Lung (tissue), 12 donors: ENCODE results near the gene TBL1Y. TPM values are rescaled to one million over a fixed set of nuclear protein-coding genes. Genes with fewer than 3 reads are reported as not detected.
"Not testable (repeated sequence)": the region's sequence is repeated elsewhere in the genome, so short reads cannot be mapped to it uniquely, and the experiment has no call there.

Experiments used
- ATAC-seq: fragments of 200-7000 bp; cut with Tn5 transposase; one replicate; pipeline ENCODE4 v1.9.1; 2020; ENCODE audit warnings: moderate number of reproducible peaks; ENCODE audit not compliant: insufficient read depth, low FRiP score
- DNase-seq, 3 donors: peaks; one replicate each; pipeline ENCODE4 v3.0.0-alpha.2; 2013 to 2017
- H3K27ac ChIP-seq, 2 donors: one replicate each; pipeline ENCODE4 v1.5.1; 2013; ENCODE audit warnings: mild to moderate bottlenecking in 2 of 2, moderate library complexity in 2 of 2, control low read depth in 1 of 2, inconsistent platforms in 1 of 2, low read depth in 1 of 2, low read length in 1 of 2
- H3K27me3 ChIP-seq, 3 donors: one replicate each; pipeline ENCODE4 v1.5.1; 2013; ENCODE audit warnings: low read length in 2 of 3; ENCODE audit not compliant: control insufficient read depth in 3 of 3, insufficient read depth in 3 of 3
- H3K36me3 ChIP-seq, 4 donors: one replicate each; pipeline ENCODE4 v1.5.1; 2013; ENCODE audit warnings: low read length in 4 of 4, mild to moderate bottlenecking in 1 of 4, moderate library complexity in 1 of 4; ENCODE audit not compliant: control insufficient read depth in 4 of 4, insufficient read depth in 4 of 4
- H3K4me1 ChIP-seq, 5 donors: one replicate each; pipeline ENCODE4 v1.5.1; 2013; ENCODE audit warnings: low read length in 5 of 5, mild to moderate bottlenecking in 2 of 5, moderate library complexity in 1 of 5; ENCODE audit not compliant: control insufficient read depth in 5 of 5, insufficient read depth in 5 of 5
- H3K4me3 ChIP-seq: one replicate; pipeline ENCODE4 v1.5.1; 2013; ENCODE audit warnings: mild to moderate bottlenecking, control low read depth, moderate library complexity
- H3K9ac ChIP-seq, 2 donors: one replicate each; pipeline ENCODE4 v1.5.1; 2013; ENCODE audit warnings: low read length in 2 of 2, control low read depth in 1 of 2; ENCODE audit not compliant: insufficient read depth in 1 of 2
- H3K9me3 ChIP-seq, 4 donors: one replicate each; pipeline ENCODE4 v1.5.1; 2013; ENCODE audit warnings: low read length in 3 of 4, mild to moderate bottlenecking in 1 of 4, moderate library complexity in 1 of 4; ENCODE audit not compliant: control insufficient read depth in 4 of 4, insufficient read depth in 3 of 4
- CTCF ChIP-seq: IDR thresholded peaks from 2 replicates; pipeline ENCODE4 v1.5.1; 2012; ENCODE audit warnings: mild to moderate bottlenecking; ENCODE audit errors: control extremely low read depth, extremely low read depth
- WGBS, 2 donors: extraction: QIAGEN DNeasy Blood & Tissue Kit; methylation state at CpG; one replicate each; pipeline ENCODE4 v1.1.7; 2013; 5-methylcytosine and 5-hydroxymethylcytosine counted together
- polyA plus RNA-seq, 2 donors: library from polyadenylated mRNA; stranded (reverse); fragments of 200-250 nt; gene quantifications; one replicate each; pipeline ENCODE4 v1.2.1, GENCODE V29; 2013
- total RNA-seq, 2 donors: library from RNA; depleted of rRNA in 1 of 2; stranded (reverse); fragments of >200 nt in 1 of 2; gene quantifications; one replicate each; pipeline ENCODE4 v1.2.1, GENCODE V29; 2014 to 2021
- donor health status: control.
- donor health status: control.
- donor health status: Bipolar disorder and iron deficiency.
- donor health status: healthy.
- donor health status: DM: yes; HTN: yes; CAD: no.

TBL1Y gene
- total and polyA plus RNA-seq, 4 donors: 0.18 TPM; not detected in 3

- H3K27ac ChIP-seq: no peak overlapping the region
- no peak for TF ChIP-seq CTCF
- no peak overlapping the region for H3K4me3 ChIP-seq
- no peak for ATAC-seq
- H3K9ac ChIP-seq: no peak overlapping the region
- no peak for DNase-seq
- WGBS, 2 donors: 86% methylated on average over 6 of the region's 6 CpGs; no CpG with 5 or more reads in 1 of the 2 donors
- H3K36me3 ChIP-seq: no peaks in the 10 kb centered on the region
- no peaks in the 10 kb centered on the region for H3K9me3 ChIP-seq
- H3K4me1 ChIP-seq: no peaks in the 10 kb centered on the region
- H3K27me3 ChIP-seq: no peaks in the 10 kb centered on the region
Observed at GRCh38 chrY:7017244-7018080, 107.0 kb downstream of the TBL1Y start.

GRCh38 chrY:7039037-7039436 lies 128.5 kb downstream of the TBL1Y start:
- Histone ChIP-seq H3K9ac (no peak overlapping the region), H3K4me3 (no peak overlapping the region), H3K4me1 (no peaks in the 10 kb centered on the region), H3K9me3 (no peaks in the 10 kb centered on the region), H3K36me3 (no peaks in the 10 kb centered on the region), H3K27ac (no peak overlapping the region), H3K27me3 (no peaks in the 10 kb centered on the region)
- no peak for DNase-seq
- no peak for ATAC-seq
- no peak for TF ChIP-seq CTCF

- Histone ChIP-seq H3K4me3 (no peak overlapping the region), H3K9ac (no peak overlapping the region), H3K27ac (no peak overlapping the region), H3K9me3 (no peaks in the 10 kb centered on the region), H3K36me3 (no peaks in the 10 kb centered on the region), H3K4me1 (no peaks in the 10 kb centered on the region), H3K27me3 (no peaks in the 10 kb centered on the region)
- no peak for TF ChIP-seq CTCF
- WGBS, 2 donors: 77% methylated on average over 5 of the region's 5 CpGs; no CpG with 5 or more reads in 1 of the 2 donors
- no peak for ATAC-seq
- DNase-seq: no peak
Observed at GRCh38 chrY:7040662-7041061, 130.2 kb downstream of the TBL1Y start.

- Histone ChIP-seq H3K9me3 (no peaks in the 10 kb centered on the region), H3K36me3 (no peaks in the 10 kb centered on the region), H3K4me3 (no peak overlapping the region), H3K9ac (no peak overlapping the region), H3K27me3 (no peaks in the 10 kb centered on the region), H3K27ac (no peak overlapping the region), H3K4me1 (no peaks in the 10 kb centered on the region)
- DNase-seq (no peak), ATAC-seq (no peak)
- no peak for TF ChIP-seq CTCF
- WGBS, 2 donors: 96% methylated on average over 4 of the region's 4 CpGs; no CpG with 5 or more reads in 1 of the 2 donors
Observed at GRCh38 chrY:7041983-7042382, 131.5 kb downstream of the TBL1Y start.

GRCh38 chrY:7052461-7052860 lies 142.0 kb downstream of the TBL1Y start:
- 72% methylated on average over 3 of the region's 3 CpGs; no CpG with 5 or more reads in 1 of the 2 donors for WGBS, 2 donors
- H3K4me3 ChIP-seq: not testable (repeated sequence)

More at GRCh38 chrY:7052461-7052860, 142.0 kb downstream of the TBL1Y start:
- H3K9me3 ChIP-seq, H3K36me3 ChIP-seq, H3K9ac ChIP-seq, H3K27ac ChIP-seq, H3K27me3 ChIP-seq, DNase-seq, H3K4me1 ChIP-seq, ATAC-seq: not testable (repeated sequence)
